ENCODE results near the gene HORMAD2.

DNA sequence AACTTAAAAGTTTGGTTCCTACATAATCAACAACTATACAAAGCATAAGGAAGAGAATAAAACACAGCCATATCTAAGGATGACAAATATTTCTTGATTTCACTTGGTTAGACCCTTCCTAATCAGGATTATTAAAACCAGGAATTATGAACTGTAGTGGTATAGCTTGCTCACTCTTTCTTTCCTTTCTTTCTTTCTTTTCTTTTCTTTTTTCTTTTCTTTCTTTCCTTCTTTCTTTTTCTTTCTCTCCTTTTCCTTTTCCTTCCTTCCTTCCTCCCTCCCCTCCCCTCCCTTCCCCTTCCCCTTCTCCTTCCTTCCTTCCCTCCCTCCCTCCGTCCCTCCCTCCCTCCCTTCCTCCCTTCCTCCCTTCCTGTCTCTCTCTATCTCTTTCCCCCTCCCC is 78.0 kb downstream of the HORMAD2 start:
- no peak for TF ChIP-seq EZH2 (IDR thresholded peaks at IDR 0.05; ENCODE audit: borderline replicate concordance, low read depth, low read length, poor library complexity, severe bottlenecking)
- TF ChIP-seq, protein P1, sequence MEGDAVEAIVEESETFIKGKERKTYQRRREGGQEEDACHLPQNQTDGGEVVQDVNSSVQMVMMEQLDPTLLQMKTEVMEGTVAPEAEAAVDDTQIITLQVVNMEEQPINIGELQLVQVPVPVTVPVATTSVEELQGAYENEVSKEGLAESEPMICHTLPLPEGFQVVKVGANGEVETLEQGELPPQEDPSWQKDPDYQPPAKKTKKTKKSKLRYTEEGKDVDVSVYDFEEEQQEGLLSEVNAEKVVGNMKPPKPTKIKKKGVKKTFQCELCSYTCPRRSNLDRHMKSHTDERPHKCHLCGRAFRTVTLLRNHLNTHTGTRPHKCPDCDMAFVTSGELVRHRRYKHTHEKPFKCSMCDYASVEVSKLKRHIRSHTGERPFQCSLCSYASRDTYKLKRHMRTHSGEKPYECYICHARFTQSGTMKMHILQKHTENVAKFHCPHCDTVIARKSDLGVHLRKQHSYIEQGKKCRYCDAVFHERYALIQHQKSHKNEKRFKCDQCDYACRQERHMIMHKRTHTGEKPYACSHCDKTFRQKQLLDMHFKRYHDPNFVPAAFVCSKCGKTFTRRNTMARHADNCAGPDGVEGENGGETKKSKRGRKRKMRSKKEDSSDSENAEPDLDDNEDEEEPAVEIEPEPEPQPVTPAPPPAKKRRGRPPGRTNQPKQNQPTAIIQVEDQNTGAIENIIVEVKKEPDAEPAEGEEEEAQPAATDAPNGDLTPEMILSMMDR (conservative IDR thresholded peaks at IDR 0.05; ENCODE audit: low read depth, low read length) = no peak
